DMS153 treated with DMSO at 0.1 percent for 48 hours (cell line): ENCODE results near the gene ATP5F1B.
"Not testable (repeated sequence)": the region's sequence is repeated elsewhere in the genome, so short reads cannot be mapped to it uniquely, and the experiment has no call there.

Experiments used
- DNase-seq: peaks from one replicate; lab custom pipeline; 2025; ENCODE audit not compliant: unreplicated experiment; lab: John Stamatoyannopoulos, UW

The ATP5F1B gene

GRCh38 chr12:56645717-56646446 is at the start of gene ATP5F1B:
TSS of gene ATP5F1B (minus strand) at chr12:56645984. CDS start at chr12:56645963, 21 bp downstream.
- peak; percentile 99 for DNase-seq

- DNase-seq = no peak
Observed at GRCh38 chr12:56694161-56694560, 48.4 kb upstream of the ATP5F1B start.

DNA sequence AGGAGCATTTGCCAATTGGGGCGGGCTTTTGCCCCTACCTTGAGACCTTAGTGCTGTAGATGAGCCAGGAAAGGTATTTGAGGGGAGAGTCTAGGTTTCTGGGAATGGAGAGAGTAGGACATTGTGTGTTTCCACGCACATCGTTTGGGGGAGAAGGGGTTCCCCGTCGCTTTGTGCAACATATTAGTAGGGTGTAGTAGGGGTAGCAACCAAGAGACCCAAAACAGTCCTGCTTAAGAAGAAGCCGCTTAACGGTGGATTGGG is 43.0 kb upstream of the ATP5F1B start:
- DNase-seq = no peak

- DNase-seq = peak; percentile 97
Observed at GRCh38 chr12:56688129-56688845, 42.5 kb upstream of the ATP5F1B start, which contains the start of gene PTGES3. TSS of gene PTGES3 (minus strand) at chr12:56688284. CDS start at chr12:56687999, 285 bp downstream.

GRCh38 chr12:56687223-56688128 is 41.7 kb upstream of the ATP5F1B start:
- DNase-seq = peak; percentile 17

GRCh38 chr12:56684745-56685359 is 39.1 kb upstream of the ATP5F1B start:
- DNase-seq = no peak

- DNase-seq = no peak
Observed at GRCh38 chr12:56682323-56682722, 36.5 kb upstream of the ATP5F1B start.

DNA sequence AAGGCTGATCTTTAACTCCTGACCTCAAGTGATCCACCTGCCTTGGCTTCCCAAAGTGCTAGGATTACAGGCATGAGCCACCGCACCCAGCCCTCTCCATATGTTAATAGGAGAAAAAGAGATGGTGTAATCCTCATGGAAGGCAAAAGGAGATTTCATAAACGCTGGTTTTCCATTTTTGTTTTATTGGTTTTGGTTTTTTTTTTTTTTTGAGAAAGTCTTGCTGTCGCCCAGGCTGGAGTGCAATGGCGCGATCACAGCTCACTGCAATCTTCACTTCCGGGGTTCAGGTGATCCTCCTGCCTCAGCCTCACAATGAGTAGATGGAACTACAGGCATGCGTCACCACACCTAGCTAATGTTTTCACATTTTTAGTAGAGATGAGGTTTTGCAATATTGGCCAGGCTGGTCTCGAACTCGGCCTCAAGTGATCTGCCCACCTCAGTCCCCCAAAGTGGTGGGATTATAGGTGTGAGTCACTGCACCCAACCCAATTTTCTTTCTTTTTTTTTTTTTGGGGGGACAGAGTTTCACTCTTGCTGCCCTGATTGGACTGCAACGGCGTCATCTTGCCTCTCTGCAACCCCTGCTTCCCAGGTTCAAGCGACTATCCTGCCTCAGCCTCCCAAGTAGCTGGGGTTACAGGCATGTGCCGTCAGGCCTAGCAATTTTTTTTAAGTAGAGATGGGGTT is 34.2 kb upstream of the ATP5F1B start:
- no peak for DNase-seq

GRCh38 chr12:56678852-56679251 is 33.1 kb upstream of the ATP5F1B start:
- no peak for DNase-seq

DNA sequence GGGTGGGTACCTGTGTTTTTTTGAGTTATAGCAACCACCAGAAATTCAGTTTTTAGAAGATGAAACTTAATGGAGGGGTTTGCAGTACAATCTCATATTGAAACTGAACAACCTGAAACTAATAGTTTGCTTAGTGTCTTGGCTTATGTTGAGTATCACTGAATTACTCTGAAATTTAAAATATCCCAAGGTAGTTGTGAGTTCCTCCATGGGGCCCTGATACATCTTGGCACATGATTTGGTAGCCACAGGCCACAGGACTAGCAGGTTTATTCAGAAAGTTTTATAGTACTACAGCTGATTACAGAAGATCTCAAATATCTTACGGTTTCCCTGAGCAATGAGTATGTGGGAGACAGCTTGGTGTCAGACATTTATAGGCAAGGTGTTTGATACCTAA is 31.9 kb upstream of the ATP5F1B start:
- no peak for DNase-seq

DNA sequence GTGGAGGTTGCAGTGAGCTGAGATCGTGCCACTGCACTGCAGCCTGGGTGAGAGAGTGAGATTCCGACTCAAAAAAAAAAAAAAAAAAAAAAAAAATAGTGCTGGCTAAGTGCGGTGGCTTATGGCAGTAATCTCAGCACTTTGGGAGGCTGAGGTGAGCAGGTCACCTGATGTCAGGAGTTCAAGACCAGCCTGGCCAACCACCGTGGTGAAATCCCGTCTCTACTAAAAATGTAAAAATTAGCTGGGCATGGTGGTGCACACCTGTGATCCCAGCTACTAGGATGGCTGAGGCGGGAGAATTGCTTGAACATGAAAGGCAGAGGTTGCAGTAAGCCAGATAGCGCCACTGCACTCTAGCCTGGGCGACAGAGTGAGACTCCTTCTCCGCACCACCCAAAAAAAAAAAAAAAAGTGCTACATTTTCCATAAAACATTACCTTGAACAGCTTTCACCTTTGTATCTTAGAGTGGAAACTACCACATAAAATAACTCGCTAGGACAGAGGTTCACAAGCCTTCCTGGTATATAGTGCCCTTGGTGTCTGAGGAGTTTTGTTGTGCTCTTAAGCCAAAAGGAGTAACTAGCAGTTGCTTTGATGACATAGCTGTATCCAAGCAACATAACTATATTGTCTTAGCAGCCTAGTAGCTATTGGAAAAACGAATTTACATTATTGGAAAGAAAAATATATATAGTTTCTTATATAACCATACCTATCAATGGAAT is 31.2 kb upstream of the ATP5F1B start:
- no peak for DNase-seq

DNA sequence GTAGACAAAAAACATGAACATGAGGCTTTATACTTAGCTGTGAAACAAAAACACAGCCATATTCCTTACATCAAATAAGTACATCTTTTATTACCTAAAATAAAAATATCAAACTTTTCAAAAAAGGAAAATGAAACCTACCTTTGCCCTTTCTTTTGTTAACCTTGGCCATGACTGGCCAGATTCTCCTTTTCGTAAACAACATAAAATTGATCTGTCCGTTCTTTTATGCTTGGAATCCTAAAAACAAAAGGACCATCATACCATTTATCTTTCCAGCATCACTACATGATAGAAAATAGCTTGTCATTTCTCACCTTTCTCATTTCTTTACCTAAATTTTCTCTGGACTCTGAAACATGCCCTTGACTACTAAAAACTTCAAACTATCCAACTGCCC is 25.8 kb upstream of the ATP5F1B start:
- no peak for DNase-seq

DNA sequence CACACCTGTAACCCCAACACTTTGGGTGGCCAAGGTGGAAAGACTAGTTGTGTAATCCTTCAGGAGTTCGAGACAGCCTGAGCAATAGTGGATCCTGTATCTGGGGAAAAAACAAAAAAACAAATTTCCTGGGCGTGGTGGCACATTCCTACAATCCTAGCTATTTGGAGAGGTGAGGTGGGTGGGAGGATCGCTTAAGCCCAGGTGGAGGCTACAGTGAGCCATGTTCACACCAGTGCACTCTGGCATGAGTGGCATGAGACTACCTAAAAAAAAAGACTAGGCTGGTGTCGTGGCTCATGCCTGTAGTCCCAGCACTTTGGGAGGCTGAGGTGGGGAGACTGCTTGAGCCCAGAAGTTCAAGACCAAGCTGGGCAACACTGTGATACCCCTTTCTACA is 25.1 kb upstream of the ATP5F1B start:
- DNase-seq = no peak

GRCh38 chr12:56668197-56668457 is 22.3 kb upstream of the ATP5F1B start:
- no peak for DNase-seq

GRCh38 chr12:56661979-56662638 is 16.3 kb upstream of the ATP5F1B start:
- DNase-seq = no peak

- no peak for DNase-seq
Observed at GRCh38 chr12:56661560-56661959, 15.8 kb upstream of the ATP5F1B start.

DNA sequence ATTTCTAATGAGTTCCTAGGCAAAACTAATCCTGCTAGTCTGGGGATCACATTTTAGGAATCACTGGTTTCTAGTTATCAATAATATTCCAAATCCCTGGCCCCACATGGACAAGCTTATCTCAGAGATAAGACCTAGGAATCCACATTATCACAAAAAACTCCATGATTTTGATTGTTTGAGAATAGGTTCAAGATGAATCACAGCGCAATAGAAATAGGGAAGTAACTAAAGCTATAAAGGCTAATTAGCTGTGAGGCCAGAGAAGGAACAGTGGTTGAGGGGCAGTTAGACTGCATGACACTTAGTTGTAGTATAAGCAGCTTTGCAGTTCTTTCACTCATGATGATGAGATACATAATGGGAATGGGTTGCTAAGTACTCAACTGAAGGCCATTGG is 13.1 kb upstream of the ATP5F1B start:
- no peak for DNase-seq

DNA sequence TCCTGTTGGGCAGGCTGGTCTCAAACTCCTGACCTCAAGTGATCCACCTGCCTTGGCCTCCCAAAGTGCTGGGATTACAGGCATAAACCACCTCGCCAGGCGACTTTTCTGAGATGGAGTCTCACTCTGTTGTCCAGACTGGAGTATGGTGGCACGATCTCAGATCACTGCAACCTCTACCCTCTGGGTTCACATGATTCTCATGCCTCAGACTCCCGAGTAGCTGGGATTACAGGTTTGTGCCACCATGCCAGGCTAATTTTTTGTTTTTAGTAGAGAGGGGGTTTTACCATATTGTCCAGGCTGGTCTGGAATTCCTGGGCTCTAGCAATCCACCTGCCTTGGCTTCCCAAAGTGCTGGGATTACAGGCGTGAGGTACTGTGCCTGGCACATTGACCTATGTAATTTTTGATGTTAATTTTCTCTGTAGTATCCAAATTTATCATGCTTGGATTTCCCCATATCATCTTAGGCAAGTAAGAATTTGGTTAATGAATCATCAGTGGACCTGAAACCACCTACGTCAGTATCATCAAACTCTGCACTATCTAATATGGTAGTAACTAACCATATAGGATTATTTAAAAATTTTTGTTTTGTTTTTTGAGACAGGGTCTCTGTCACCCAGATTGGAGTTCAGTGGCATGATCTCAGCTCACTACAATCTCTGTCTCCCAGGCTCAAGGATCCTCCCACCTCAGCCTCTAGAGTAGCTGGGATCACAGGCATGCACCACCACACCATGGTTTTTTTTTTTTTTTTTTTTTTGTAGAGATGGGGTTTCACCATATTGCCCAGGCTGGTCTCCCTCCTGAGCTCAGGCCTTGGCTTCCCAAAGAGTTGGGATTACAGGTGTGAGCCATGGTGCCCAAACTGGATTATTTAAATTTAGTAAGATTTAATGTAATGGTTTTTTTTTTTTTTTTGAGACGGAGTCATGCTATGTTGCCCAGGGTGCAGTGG is 11.9 kb upstream of the ATP5F1B start:
- no peak for DNase-seq

DNA sequence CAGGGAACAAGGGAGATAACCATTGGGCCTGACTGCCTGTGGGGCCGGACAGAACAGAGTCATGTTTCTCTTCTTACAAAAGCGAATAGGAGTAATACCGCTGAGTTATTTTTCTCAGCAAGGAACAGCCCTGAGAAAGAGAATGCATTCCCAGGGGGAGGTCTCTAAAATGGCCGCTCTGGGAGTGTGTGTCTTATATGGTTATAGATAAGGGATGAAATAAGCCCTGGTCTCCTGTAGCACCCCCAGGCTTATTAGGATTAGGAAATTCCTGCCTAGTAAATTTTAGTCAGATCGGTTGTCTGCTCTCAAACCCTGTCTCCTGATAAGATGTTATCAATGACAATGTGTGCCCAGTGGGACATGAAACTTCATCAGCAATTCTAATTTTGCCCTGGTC is 8.0 kb upstream of the ATP5F1B start:
- DNase-seq = not testable (repeated sequence)
